ENCODE results near the gene LEMD3. TPM values are rescaled to one million over a fixed set of nuclear protein-coding genes. Genes with fewer than 3 reads are reported as not detected.

The LEMD3 gene
- total and polyA plus RNA-seq, 2 of the 8 experiments (the other 6 are each of a cell fraction or from before 2014, with no cell fraction given), result 5.8 to 33.2 TPM

- H2AFZ ChIP-seq (ENCODE audit: low read length), result no peak overlapping the region
- no peak overlapping the region for H3K56ac ChIP-seq (replicated peaks; ENCODE audit: insufficient read length, low read depth, low read length)
- no peak overlapping the region for H2AK5ac ChIP-seq (ENCODE audit: low read depth, low read length)
- H3K27ac ChIP-seq (ENCODE audit: low read depth, low read length), result no peak overlapping the region
- no peak overlapping the region for H3K9ac ChIP-seq (replicated peaks in 1 of 4; ENCODE audit: extremely low read depth in 1 of 4, low read depth in 3 of 4, low read length in 3 of 4)
- no peak overlapping the region for H4K8ac ChIP-seq (ENCODE audit: extremely low read depth, insufficient read depth, low read length)
- H3K9me3 ChIP-seq (ENCODE audit: insufficient read depth in 2 of 2, low read depth in 1 of 2, low read length in 1 of 2), result no peaks in the 10 kb centered on the region
- H2BK12ac ChIP-seq (ENCODE audit: low read depth, low read length), result no peak overlapping the region
- H3K4me1 ChIP-seq (replicated peaks in 1 of 4; ENCODE audit: control insufficient read depth in 3 of 4, insufficient read depth in 4 of 4, low read length in 3 of 4), result peaks cover 0 to 2% (median 0%) of the 10 kb centered on the region in 4 experiments; a peak in 1 of 7 replicates
- 81% methylated on average over 3 of the region's 3 CpGs; no CpG with 5 or more reads in 1 of the 2 experiments for WGBS, 2 experiments (ENCODE audit: extremely low coverage in 1 of 2, insufficient coverage in 1 of 2, insufficient read length in 1 of 2, insufficient replicate concordance in 2 of 2, low coverage in 1 of 2, low lambda C conversion rate in 2 of 2, missing lambda C conversion rate in 1 of 2)
- H3K79me1 ChIP-seq (ENCODE audit: low read depth, low read length), result no peaks in the 10 kb centered on the region
- H3K79me2 ChIP-seq (ENCODE audit: control insufficient read depth in 1 of 2, insufficient read depth in 2 of 2, low read length in 2 of 2), result peaks cover 6 to 72% of the 10 kb centered on the region in 2 experiments
- H4K20me1 ChIP-seq (replicated peaks in 1 of 2; ENCODE audit: control insufficient read depth in 1 of 2, insufficient read depth in 2 of 2, low read length in 2 of 2), result peaks cover 15 to 21% of the 10 kb centered on the region in 2 experiments
- H3K4me2 ChIP-seq (ENCODE audit: insufficient read depth in 1 of 2, low read depth in 2 of 2, low read length in 2 of 2), result peak overlapping the region; percentile 56 to 86
- no peak for DNase-seq (ENCODE audit: low read depth in 1 of 2, low spot score in 2 of 2)
- H4K91ac ChIP-seq (replicated peaks; ENCODE audit: insufficient read length, low read length), result no peak overlapping the region
- no peak overlapping the region for H3K23ac ChIP-seq (ENCODE audit: insufficient read length)
- H3K4me3 ChIP-seq (ENCODE audit: extremely low read depth in 1 of 4, insufficient read depth in 2 of 4, low read depth in 3 of 4, low read length in 4 of 4), result peak overlapping the region; percentile 16 to 99 (median 48); a peak in 6 of 8 replicates
- H3K14ac ChIP-seq (ENCODE audit: insufficient read length), result no peak overlapping the region
- H3K4ac ChIP-seq (replicated peaks; ENCODE audit: insufficient read length, low read depth, low read length), result no peak overlapping the region
- no peak overlapping the region for H2BK5ac ChIP-seq (ENCODE audit: low read depth, low read length)
- no peak overlapping the region for H2BK20ac ChIP-seq (ENCODE audit: low read length)
- no peak overlapping the region for H4K5ac ChIP-seq (ENCODE audit: insufficient read length, low read depth, low read length)
- ChIA-PET CTCF (ENCODE audit: partially characterized antibody) (interaction anchor here (1.9 to 2.6 kb wide), 2 partner anchors 10 to 61 kb away, joined by 7 read pairs; no protein-coding TSS in a partner anchor), POLR2A (ENCODE audit: partially characterized antibody) (interaction anchor here (0.6 to 1.7 kb wide), 3 partner anchors 11 to 282 kb away, joined by 3 to 4 read pairs (median 3); no protein-coding TSS in a partner anchor)
- no peak overlapping the region for H2BK120ac ChIP-seq (replicated peaks; ENCODE audit: low read depth, low read length)
- H3K27me3 ChIP-seq (replicated peaks in 1 of 4; ENCODE audit: control insufficient read depth in 3 of 4, extremely low read depth in 1 of 4, insufficient read depth in 3 of 4, low read length in 3 of 4), result peaks cover 0 to 6% (median 0%) of the 10 kb centered on the region in 4 experiments; a peak in 3 of 7 replicates
- no peak for FAIRE-seq
- H3K36me3 ChIP-seq (ENCODE audit: control insufficient read depth in 2 of 4, insufficient read depth in 4 of 4, low read length in 3 of 4), result peaks cover 0 to 10% (median 0%) of the 10 kb centered on the region in 4 experiments; a peak in 2 of 8 replicates
- peaks cover 6% of the 10 kb centered on the region for H3K23me2 ChIP-seq (ENCODE audit: low read depth, low read length)
- no peak overlapping the region for H2BK15ac ChIP-seq (ENCODE audit: low read length)
- no peak overlapping the region for H3K18ac ChIP-seq (ENCODE audit: extremely low read depth, low read length)
- no peak for TF ChIP-seq GABPA (IDR thresholded peaks at IDR 0.05; ENCODE audit: borderline replicate concordance, insufficient read depth, low read length)
- TF ChIP-seq EP300 (IDR thresholded peaks at IDR 0.05; ENCODE audit: borderline replicate concordance in 1 of 2, low read depth in 2 of 2, low read length in 2 of 2), result no peak
- no peak for TF ChIP-seq MAFK (IDR thresholded peaks at IDR 0.05; ENCODE audit: low read depth, low read length)
- TF ChIP-seq TAF7 (optimal IDR thresholded peaks at IDR 0.05; ENCODE audit: borderline replicate concordance, low read depth, low read length), result no peak
- no peak for TF ChIP-seq TBP (IDR thresholded peaks at IDR 0.05; ENCODE audit: low read depth, low read length)
- no peak for TF ChIP-seq MAX (IDR thresholded peaks at IDR 0.05)
- no peak for TF ChIP-seq ATF3 (IDR thresholded peaks at IDR 0.05; ENCODE audit: insufficient read depth, low read depth, low read length)
- no peak for TF ChIP-seq KDM5A (IDR thresholded peaks at IDR 0.05; ENCODE audit: low read length)
- TF ChIP-seq SP2 (IDR thresholded peaks at IDR 0.05; ENCODE audit: low read length), result no peak
- TF ChIP-seq YY1 (IDR thresholded peaks at IDR 0.05; ENCODE audit: low read depth, low read length), result no peak
- no peak for TF ChIP-seq RBBP5 (IDR thresholded peaks at IDR 0.05; ENCODE audit: borderline replicate concordance, low read depth, low read length)
- no peak for TF ChIP-seq SIRT6 (IDR thresholded peaks at IDR 0.05; ENCODE audit: low read length)
- no peak for TF ChIP-seq BACH1 (IDR thresholded peaks at IDR 0.05; ENCODE audit: low read length)
Measured at GRCh38 chr12:65171870-65172269, 2.5 kb downstream of the LEMD3 start.

Data from H1 (cell line).